Stimulated activated naive CD8-positive, alpha-beta T cell treated with anti-CD3 and anti-CD28 coated beads, Interleukin-15, Interleukin-2, amounts not matched to agents 100 ng/mL and 50 ng/mL, for 24 hours (primary cell): ENCODE data around the gene PSMC3.
A peak's percentile ranks its signal among the peaks of the same experiment; 100 is the strongest.

Experiments used
- H3K27ac Mint-ChIP-seq: one replicate; pipeline ENCODE4 v1.8.0; 2021; ENCODE audit warnings: mild to moderate bottlenecking, mixed read lengths
- H3K27me3 Mint-ChIP-seq: one replicate; pipeline ENCODE4 v1.8.0; 2021; ENCODE audit warnings: mixed read lengths
- H3K36me3 Mint-ChIP-seq: one replicate; pipeline ENCODE4 v1.8.0; 2021; ENCODE audit warnings: low read depth, mixed read lengths
- H3K4me1 Mint-ChIP-seq: one replicate; pipeline ENCODE4 v1.8.0; 2021; ENCODE audit warnings: low read depth, mixed read lengths
- H3K4me3 Mint-ChIP-seq: one replicate; pipeline ENCODE4 v1.8.0; 2021; ENCODE audit warnings: mild to moderate bottlenecking, mixed read lengths
- H3K9me3 Mint-ChIP-seq: one replicate; pipeline ENCODE4 v1.8.0; 2021; ENCODE audit warnings: mixed read lengths

The PSMC3 gene

GRCh38 chr11:47395223-47396048 lies 30.8 kb downstream of the PSMC3 start:
- no peaks in the 10 kb centered on the region for H3K27me3 Mint-ChIP-seq
- H3K4me1 Mint-ChIP-seq: peaks cover 53% of the 10 kb centered on the region
- H3K27ac Mint-ChIP-seq: peak overlapping the region; percentile 90
- no peak overlapping the region for H3K4me3 Mint-ChIP-seq
- H3K9me3 Mint-ChIP-seq: no peaks in the 10 kb centered on the region
- H3K36me3 Mint-ChIP-seq: no peaks in the 10 kb centered on the region

- Mint-ChIP-seq H3K27ac (peak overlapping the region; percentile 90), H3K4me3 (peak overlapping the region; percentile 49), H3K9me3 (no peaks in the 10 kb centered on the region), H3K4me1 (peaks cover 52% of the 10 kb centered on the region), H3K27me3 (no peaks in the 10 kb centered on the region), H3K36me3 (no peaks in the 10 kb centered on the region)
Measured at GRCh38 chr11:47394322-47395222, 31.7 kb downstream of the PSMC3 start.

DNA sequence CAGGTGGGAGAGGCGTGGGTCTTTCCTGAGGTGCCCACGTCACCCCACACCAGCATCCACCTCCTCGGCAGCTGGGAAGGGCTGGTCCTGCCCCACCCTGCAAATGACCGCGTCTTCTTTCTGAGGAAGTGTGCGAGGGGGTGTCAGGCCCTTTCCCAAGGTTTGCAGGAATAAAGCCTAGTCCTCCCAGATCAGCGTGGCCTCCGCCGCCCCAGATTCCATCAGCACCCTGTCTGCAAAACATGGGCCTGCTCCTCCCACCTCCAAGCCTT lies 32.3 kb downstream of the PSMC3 start:
- H3K9me3 Mint-ChIP-seq: no peaks in the 10 kb centered on the region
- H3K36me3 Mint-ChIP-seq: no peaks in the 10 kb centered on the region
- no peaks in the 10 kb centered on the region for H3K27me3 Mint-ChIP-seq
- peaks cover 55% of the 10 kb centered on the region for H3K4me1 Mint-ChIP-seq
- H3K4me3 Mint-ChIP-seq: no peak overlapping the region
- peak overlapping the region; percentile 90 for H3K27ac Mint-ChIP-seq

- peak overlapping the region; percentile 20 for H3K4me3 Mint-ChIP-seq
- no peaks in the 10 kb centered on the region for H3K9me3 Mint-ChIP-seq
- H3K4me1 Mint-ChIP-seq: peaks cover 61% of the 10 kb centered on the region
- H3K36me3 Mint-ChIP-seq: no peaks in the 10 kb centered on the region
- no peaks in the 10 kb centered on the region for H3K27me3 Mint-ChIP-seq
- H3K27ac Mint-ChIP-seq: peak overlapping the region; percentile 90
Measured at GRCh38 chr11:47393163-47394049, 32.8 kb downstream of the PSMC3 start.

GRCh38 chr11:47392546-47393162 lies 33.6 kb downstream of the PSMC3 start:
- Mint-ChIP-seq H3K4me1 (peaks cover 68% of the 10 kb centered on the region), H3K27me3 (no peaks in the 10 kb centered on the region), H3K27ac (peak overlapping the region; percentile 31)

DNA sequence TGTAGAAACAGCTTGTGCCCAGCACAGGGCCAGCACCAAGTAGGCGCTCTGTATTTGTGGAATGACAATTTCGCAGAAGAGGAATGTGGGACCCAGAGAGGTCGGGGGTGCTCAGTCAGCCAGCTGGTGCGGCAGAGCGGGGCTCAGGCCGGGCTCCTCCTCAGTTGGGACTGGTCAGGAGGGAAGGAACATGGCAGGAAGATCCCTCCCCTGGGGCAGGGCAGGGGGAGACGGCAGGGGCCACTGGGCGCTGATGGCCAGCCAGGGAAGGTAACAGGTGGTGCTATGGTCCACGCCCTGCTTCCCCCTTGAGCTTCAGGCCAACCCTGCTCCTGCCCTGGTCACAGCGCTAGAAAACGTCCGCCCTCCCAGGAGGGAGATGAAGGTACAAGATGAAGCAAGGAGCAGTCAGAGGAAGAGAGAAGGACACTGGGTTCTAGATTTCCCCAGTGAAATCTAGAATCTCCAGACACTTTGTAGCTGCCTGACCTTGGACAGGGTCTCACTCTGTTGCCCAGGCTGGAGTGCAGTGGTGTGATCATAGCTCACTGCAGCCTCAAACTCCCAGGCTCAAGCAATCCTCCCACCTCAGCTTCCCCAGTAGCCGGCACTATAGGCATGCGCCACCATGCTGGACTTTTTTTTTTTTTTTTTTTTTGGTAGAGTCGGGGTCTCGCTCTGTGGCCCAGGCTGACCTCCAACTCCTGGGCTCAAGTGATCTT lies 34.4 kb downstream of the PSMC3 start:
- Mint-ChIP-seq H3K27ac (peak overlapping the region; percentile 31), H3K36me3 (no peaks in the 10 kb centered on the region), H3K9me3 (no peaks in the 10 kb centered on the region), H3K4me3 (no peak overlapping the region), H3K27me3 (no peaks in the 10 kb centered on the region), H3K4me1 (peaks cover 68% of the 10 kb centered on the region)

More at GRCh38 chr11:47392546-47393162, 33.6 kb downstream of the PSMC3 start:
- H3K4me3 Mint-ChIP-seq: no peak overlapping the region
- no peaks in the 10 kb centered on the region for H3K36me3 Mint-ChIP-seq
- H3K9me3 Mint-ChIP-seq: no peaks in the 10 kb centered on the region

- no peaks in the 10 kb centered on the region for H3K27me3 Mint-ChIP-seq
- no peak overlapping the region for H3K27ac Mint-ChIP-seq
- no peaks in the 10 kb centered on the region for H3K9me3 Mint-ChIP-seq
- H3K36me3 Mint-ChIP-seq: no peaks in the 10 kb centered on the region
- H3K4me1 Mint-ChIP-seq: peaks cover 68% of the 10 kb centered on the region
- H3K4me3 Mint-ChIP-seq: no peak overlapping the region
Measured at GRCh38 chr11:47391077-47391583, 35.1 kb downstream of the PSMC3 start.

- H3K4me3 Mint-ChIP-seq: no peak overlapping the region
- H3K4me1 Mint-ChIP-seq: peaks cover 60% of the 10 kb centered on the region
- no peaks in the 10 kb centered on the region for H3K9me3 Mint-ChIP-seq
- H3K36me3 Mint-ChIP-seq: no peaks in the 10 kb centered on the region
- no peaks in the 10 kb centered on the region for H3K27me3 Mint-ChIP-seq
- H3K27ac Mint-ChIP-seq: no peak overlapping the region
Measured at GRCh38 chr11:47390422-47390760, 35.8 kb downstream of the PSMC3 start.

GRCh38 chr11:47389577-47390421 lies 36.4 kb downstream of the PSMC3 start:
- Mint-ChIP-seq H3K9me3 (no peaks in the 10 kb centered on the region), H3K27ac (peak overlapping the region; percentile 16), H3K27me3 (no peaks in the 10 kb centered on the region), H3K36me3 (no peaks in the 10 kb centered on the region), H3K4me1 (peaks cover 55% of the 10 kb centered on the region), H3K4me3 (no peak overlapping the region)

GRCh38 chr11:47388697-47389576 lies 37.3 kb downstream of the PSMC3 start:
- Mint-ChIP-seq H3K27ac (peak overlapping the region; percentile 31), H3K36me3 (no peaks in the 10 kb centered on the region), H3K4me1 (peaks cover 47% of the 10 kb centered on the region), H3K9me3 (no peaks in the 10 kb centered on the region), H3K27me3 (no peaks in the 10 kb centered on the region), H3K4me3 (no peak overlapping the region)

DNA sequence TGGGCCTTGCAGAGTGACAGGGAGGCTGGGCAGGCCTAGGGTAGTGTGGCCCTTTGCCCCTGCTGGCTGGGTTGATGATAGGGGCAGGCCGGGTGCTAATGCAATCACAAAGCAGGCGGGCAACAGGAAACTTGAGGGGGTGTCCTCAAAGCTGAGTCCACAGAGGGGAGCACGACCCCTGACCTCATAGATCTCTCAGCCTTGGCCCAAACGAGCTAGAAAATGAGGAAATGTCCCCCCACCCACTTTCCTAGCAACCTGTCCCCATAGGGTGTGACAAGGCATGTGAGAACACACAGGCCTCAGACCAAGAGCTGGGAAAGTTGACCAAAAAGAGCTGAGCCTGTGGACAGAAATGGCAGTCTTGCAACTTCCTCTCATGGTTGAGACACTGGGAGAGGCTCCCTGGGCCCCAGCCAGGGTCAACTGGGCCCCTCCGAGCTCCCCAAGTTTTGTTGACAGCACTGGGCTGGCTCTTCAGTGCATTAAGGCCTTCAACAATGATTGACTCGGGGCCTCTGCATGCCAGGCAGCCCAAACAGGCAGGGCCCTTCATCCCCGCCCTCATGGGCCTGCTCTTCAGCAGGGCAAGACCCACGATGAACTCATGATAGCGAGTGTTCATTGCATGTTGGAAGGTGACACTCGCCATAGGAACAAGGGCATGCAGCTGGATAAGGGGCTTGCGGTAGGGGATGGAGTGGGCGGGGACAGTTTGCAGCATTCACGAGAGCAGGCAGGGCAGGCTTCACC lies 38.1 kb downstream of the PSMC3 start:
- Mint-ChIP-seq H3K27me3 (no peaks in the 10 kb centered on the region), H3K4me3 (no peak overlapping the region)

GRCh38 chr11:47384498-47384897 lies 41.7 kb downstream of the PSMC3 start:
- no peaks in the 10 kb centered on the region for H3K27me3 Mint-ChIP-seq
- H3K36me3 Mint-ChIP-seq: no peaks in the 10 kb centered on the region
- H3K27ac Mint-ChIP-seq: no peak overlapping the region
- peaks cover 18% of the 10 kb centered on the region for H3K4me1 Mint-ChIP-seq
- no peaks in the 10 kb centered on the region for H3K9me3 Mint-ChIP-seq
- H3K4me3 Mint-ChIP-seq: no peak overlapping the region

More for the DNA sequence above, 38.1 kb downstream of the PSMC3 start:
- Mint-ChIP-seq H3K9me3 (no peaks in the 10 kb centered on the region), H3K27ac (peak overlapping the region; percentile 31), H3K36me3 (no peaks in the 10 kb centered on the region), H3K4me1 (peaks cover 40% of the 10 kb centered on the region)
